GM12892 (cell line): ENCODE data around the gene ALDH1A1.

ENCODE experiments used
- DNase-seq: peaks from one replicate; pipeline ENCODE4 v3.0.0; 2011; ENCODE audit not compliant: insufficient read length
- FAIRE-seq: peaks from 2 replicates; lab custom pipeline; 2011; peaks lifted over from hg19 to GRCh38; lab: Jason Lieb, UNC
- POLR2A ChIP-seq: IDR thresholded peaks from 2 replicates; pipeline ENCODE4 v1.6.1; 2011; ENCODE audit warnings: low read depth, low read length, control low read depth
- POLR2AphosphoS5 ChIP-seq: IDR thresholded peaks from 2 replicates; pipeline ENCODE4 v1.6.1; 2011; ENCODE audit warnings: low read depth, low read length, control low read depth
- TAF1 ChIP-seq: IDR thresholded peaks from 2 replicates; pipeline ENCODE4 v1.6.1; 2011; ENCODE audit warnings: low read depth, mild to moderate bottlenecking, control low read depth, low read length, borderline replicate concordance

The ALDH1A1 gene

GRCh38 chr9:72925126-72925789 lies 27.6 kb downstream of the ALDH1A1 start:
- no peak for TF ChIP-seq TAF1
- no peak for TF ChIP-seq POLR2A
- no peak for TF ChIP-seq POLR2AphosphoS5
- DNase-seq = no peak
- FAIRE-seq = no peak

- TF ChIP-seq TAF1 (no peak), POLR2AphosphoS5 (no peak), POLR2A (no peak)
- DNase-seq = no peak
- FAIRE-seq = no peak
Measured at GRCh38 chr9:72924154-72924790, 28.6 kb downstream of the ALDH1A1 start.

DNA sequence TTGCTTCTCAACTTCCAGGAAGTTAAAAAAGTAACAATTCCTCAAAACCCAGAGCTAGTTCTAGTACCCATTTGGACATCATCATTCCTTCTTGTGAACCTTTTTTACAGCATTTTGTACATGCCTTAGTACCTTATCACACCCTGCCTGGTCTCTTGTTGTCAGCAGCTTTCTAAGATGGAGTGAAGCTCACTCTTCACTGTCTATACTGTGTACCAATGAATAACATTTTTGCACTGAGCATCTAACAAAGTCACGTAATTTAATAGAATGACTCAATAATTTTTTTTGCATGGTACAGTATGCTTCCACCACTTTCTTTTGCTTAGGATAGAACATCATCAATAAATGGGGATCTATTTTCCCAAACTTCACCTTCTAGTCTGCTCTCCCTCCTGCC lies 29.8 kb downstream of the ALDH1A1 start:
- TF ChIP-seq POLR2AphosphoS5 (no peak), TAF1 (no peak), POLR2A (no peak)
- FAIRE-seq (no peak), DNase-seq (no peak)

DNA sequence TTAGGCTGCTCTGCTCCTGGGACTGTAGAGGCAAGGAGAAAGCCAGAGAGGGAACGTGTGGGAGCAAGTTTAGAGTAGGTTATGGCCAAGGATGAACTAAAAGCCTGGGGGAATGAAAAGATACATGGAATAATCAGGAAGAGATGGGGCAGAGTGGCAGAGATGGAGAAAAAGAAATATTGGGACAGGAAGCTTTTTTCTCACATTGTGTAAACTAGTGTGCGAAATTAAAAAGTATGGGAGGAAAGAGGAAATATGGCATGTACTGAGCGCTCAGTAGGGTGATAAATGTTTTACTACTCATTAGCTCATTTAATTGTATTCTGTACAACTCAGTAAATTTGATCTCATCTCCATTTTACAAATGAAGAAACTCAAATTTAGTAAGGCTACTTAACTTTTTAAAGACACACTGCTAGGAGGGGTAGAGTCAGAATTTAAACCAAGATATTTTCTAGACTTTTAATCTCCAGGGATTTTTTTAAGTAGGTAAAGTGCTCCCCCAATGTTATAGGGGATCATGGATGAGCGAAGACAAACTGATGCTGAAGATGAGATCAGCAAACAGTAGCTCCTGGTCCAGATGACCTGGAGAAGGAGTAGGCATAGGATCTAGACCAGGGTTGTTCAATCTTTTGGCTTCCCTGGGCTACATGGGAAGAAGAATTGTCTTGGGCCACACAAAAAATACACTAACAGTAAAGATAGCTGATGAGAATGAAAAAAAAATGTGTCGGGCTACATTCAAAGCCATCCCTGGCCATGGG lies 30.8 kb downstream of the ALDH1A1 start:
- TF ChIP-seq POLR2A (no peak), TAF1 (no peak), POLR2AphosphoS5 (no peak)
- FAIRE-seq (no peak), DNase-seq (no peak)

GRCh38 chr9:72919246-72919945 lies 33.5 kb downstream of the ALDH1A1 start:
- DNase-seq (no peak), FAIRE-seq (no peak)
- TF ChIP-seq TAF1 = no peak
- no peak for TF ChIP-seq POLR2AphosphoS5
- TF ChIP-seq POLR2A = no peak

DNA sequence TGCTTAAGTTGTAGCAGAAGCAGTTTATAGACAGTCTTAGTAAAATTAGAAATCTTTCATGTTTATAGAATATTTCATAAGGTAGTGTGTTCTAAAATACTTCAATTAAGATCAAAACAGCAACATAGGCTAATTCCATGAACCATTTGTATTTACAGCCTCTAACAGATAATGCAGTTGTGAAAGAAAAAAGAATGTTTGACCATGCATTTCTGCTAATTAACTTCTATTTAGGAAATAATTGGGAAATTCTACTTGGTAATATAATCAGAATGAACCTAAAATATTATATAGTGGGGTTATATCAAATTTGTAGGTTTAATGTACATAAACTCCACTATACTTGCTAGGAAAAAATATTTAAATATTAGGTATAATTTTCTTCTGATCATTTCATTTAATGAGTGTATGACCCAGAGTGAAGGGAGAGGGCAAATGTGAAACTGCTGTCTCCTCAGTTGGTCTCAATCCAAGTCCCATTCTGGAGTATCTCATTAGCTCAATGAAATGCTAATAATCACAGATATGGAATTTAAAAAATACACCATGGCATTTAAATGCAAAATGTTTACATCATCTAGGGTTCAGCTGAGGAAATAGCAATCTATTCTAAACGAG lies 34.9 kb downstream of the ALDH1A1 start:
- FAIRE-seq = no peak
- no peak for DNase-seq
- no peak for TF ChIP-seq TAF1
- no peak for TF ChIP-seq POLR2A
- no peak for TF ChIP-seq POLR2AphosphoS5

DNA sequence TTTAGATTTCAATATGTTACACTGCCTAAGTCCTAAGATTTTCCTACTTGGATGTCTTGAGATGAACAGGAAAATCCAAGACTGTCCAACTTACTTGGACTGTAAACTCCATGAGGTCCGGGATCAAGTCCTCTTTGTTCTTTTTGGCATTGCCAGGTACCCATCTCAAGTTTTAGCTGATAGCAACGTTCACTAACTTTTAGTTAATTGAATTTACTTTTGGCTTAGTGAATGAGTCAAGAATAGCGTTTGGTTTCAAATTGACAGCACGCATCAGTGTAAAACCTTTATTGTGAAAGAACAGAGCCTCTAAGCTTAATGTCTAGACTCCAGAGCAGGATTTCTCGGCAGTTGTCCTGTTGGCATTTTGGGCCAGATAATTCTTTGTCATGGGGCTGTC lies 37.2 kb downstream of the ALDH1A1 start:
- no peak for DNase-seq
- TF ChIP-seq TAF1 (no peak), POLR2A (no peak), POLR2AphosphoS5 (no peak)
- FAIRE-seq = no peak

DNA sequence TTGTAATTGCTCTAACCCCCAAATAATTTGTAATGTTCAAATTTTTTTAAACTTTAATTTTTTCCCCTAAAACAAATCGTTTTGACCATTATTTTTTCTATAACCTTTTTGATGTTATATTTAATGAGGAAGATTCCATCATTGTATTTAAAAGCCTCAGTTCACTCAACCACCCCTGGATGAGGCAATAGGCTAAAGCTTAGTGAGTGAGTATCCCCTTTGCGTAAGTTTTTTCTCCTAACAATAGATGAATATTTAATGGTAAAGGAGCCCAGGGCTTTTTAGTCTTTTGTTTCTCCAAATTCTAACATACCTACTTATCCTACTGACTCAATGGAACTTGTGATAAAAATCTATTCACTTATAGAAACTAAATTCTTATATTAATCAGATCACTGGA lies 38.1 kb downstream of the ALDH1A1 start:
- FAIRE-seq = no peak
- TF ChIP-seq TAF1 = no peak
- no peak for TF ChIP-seq POLR2A
- TF ChIP-seq POLR2AphosphoS5 = no peak
- DNase-seq = no peak

GRCh38 chr9:72913382-72914009 lies 39.4 kb downstream of the ALDH1A1 start:
- TF ChIP-seq TAF1 (no peak), POLR2A (no peak), POLR2AphosphoS5 (no peak)
- FAIRE-seq = no peak
- no peak for DNase-seq

- FAIRE-seq (no peak), DNase-seq (no peak)
- TF ChIP-seq POLR2A = no peak
Measured at GRCh38 chr9:72912476-72913381, 40.1 kb downstream of the ALDH1A1 start.

- no peak for FAIRE-seq
- TF ChIP-seq POLR2A (no peak), POLR2AphosphoS5 (no peak), TAF1 (no peak)
Measured at GRCh38 chr9:72911816-72912215, 41.0 kb downstream of the ALDH1A1 start.

More at GRCh38 chr9:72911816-72912215, 41.0 kb downstream of the ALDH1A1 start:
- DNase-seq = no peak
